Right lobe of liver (tissue), 4 donors: ENCODE data around the gene KRTAP2-3.
"Not testable (repeated sequence)": the region's sequence is repeated elsewhere in the genome, so short reads cannot be mapped to it uniquely, and the experiment has no call there.

Experiments used
- POLR2A ChIP-seq: fragments of 450-650 bp; IDR thresholded peaks from one replicate; pipeline ENCODE4 v1.6.1; 2017; ENCODE audit warnings: antibody characterized with exemption, mild to moderate bottlenecking
- TF ChIP-seq, protein P1 (sequence below), 4 donors: fragments of 200-600 bp in 3 of 4; fragments of 450-650 bp in 1 of 4; IDR thresholded peaks; one replicate each; pipeline versions ENCODE4 v1.5.1 to v1.8.0; 2016 to 2022; ENCODE audit warnings: antibody characterized with exemption in 4 of 4, mild to moderate bottlenecking in 2 of 4
- donor health status: DM: no; HTN: no; CAD: no.
- donor health status: DM: no; HTN: no; CAD: no.
- donor health status: DM: no; HTN: yes; CAD: no.

GRCh38 chr17:41065016-41065689 is 5.2 kb upstream of the KRTAP2-3 start:
- TF ChIP-seq, protein P1, sequence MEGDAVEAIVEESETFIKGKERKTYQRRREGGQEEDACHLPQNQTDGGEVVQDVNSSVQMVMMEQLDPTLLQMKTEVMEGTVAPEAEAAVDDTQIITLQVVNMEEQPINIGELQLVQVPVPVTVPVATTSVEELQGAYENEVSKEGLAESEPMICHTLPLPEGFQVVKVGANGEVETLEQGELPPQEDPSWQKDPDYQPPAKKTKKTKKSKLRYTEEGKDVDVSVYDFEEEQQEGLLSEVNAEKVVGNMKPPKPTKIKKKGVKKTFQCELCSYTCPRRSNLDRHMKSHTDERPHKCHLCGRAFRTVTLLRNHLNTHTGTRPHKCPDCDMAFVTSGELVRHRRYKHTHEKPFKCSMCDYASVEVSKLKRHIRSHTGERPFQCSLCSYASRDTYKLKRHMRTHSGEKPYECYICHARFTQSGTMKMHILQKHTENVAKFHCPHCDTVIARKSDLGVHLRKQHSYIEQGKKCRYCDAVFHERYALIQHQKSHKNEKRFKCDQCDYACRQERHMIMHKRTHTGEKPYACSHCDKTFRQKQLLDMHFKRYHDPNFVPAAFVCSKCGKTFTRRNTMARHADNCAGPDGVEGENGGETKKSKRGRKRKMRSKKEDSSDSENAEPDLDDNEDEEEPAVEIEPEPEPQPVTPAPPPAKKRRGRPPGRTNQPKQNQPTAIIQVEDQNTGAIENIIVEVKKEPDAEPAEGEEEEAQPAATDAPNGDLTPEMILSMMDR (IDR thresholded peaks at IDR 0.05), result not testable (repeated sequence)
- not testable (repeated sequence) for TF ChIP-seq POLR2A
